Activated T-helper 2 cell treated with anti-CD3 and anti-CD28 coated beads, Interferon-gamma antibody, Interleukin-2, Interleukin-4, amounts not matched to agents 10 μg/mL and 5 μg/mL and 100 μg/mL, durations not matched to agents 14 hours and 24 hours and 36 hours (primary cell): Measurements from ENCODE around the gene KAZN. TPM values are rescaled to one million over a fixed set of nuclear protein-coding genes. Genes with fewer than 3 reads are reported as not detected.
A peak's percentile ranks its signal among the peaks of the same experiment; 100 is the strongest.
"Not testable (repeated sequence)": the region's sequence is repeated elsewhere in the genome, so short reads cannot be mapped to it uniquely, and the experiment has no call there.

ENCODE experiments used
- DNase-seq: peaks from one replicate; pipeline ENCODE4 v3.0.0; 2021; ENCODE audit warnings: low spot score
- H3K27ac Mint-ChIP-seq: one replicate; pipeline ENCODE4 v1.8.0; 2021; ENCODE audit warnings: mixed read lengths
- H3K27me3 Mint-ChIP-seq: one replicate; pipeline ENCODE4 v1.8.0; 2021; ENCODE audit warnings: low read depth, mixed read lengths
- H3K36me3 Mint-ChIP-seq: one replicate; pipeline ENCODE4 v1.8.0; 2021; ENCODE audit warnings: low read depth, mixed read lengths
- H3K4me1 Mint-ChIP-seq: one replicate; pipeline ENCODE4 v1.8.0; 2021; ENCODE audit warnings: low read depth, mixed read lengths
- H3K4me3 Mint-ChIP-seq: one replicate; pipeline ENCODE4 v1.8.0; 2021; ENCODE audit warnings: low read depth, mild to moderate bottlenecking, moderate library complexity, mixed read lengths
- H3K9me3 Mint-ChIP-seq: one replicate; pipeline ENCODE4 v1.8.0; 2021; ENCODE audit warnings: mixed read lengths
- intact Hi-C: fragments of 100-400 bp; cut with micrococcal nuclease; formaldehyde crosslinking; loops from one replicate; pipeline ENCODE4 v1.15.1; 2023
- total RNA-seq: library from RNA; stranded (reverse); gene quantifications from 2 replicates; pipeline ENCODE4 v1.2.3, GENCODE V29; 2022

Gene KAZN
- total RNA-seq, 1 donor from 2014 or later: 0.68 TPM

GRCh38 chr1:15124362-15125100, 526.0 kb downstream of the KAZN start:
- Mint-ChIP-seq H3K27me3 (peaks cover 4% of the 10 kb centered on the region), H3K4me3 (no peak overlapping the region), H3K36me3 (no peaks in the 10 kb centered on the region), H3K4me1 (no peaks in the 10 kb centered on the region), H3K27ac (no peak overlapping the region), H3K9me3 (no peaks in the 10 kb centered on the region)
- DNase-seq: no peak
- intact Hi-C loops: no loop called here

- Mint-ChIP-seq H3K4me1 (no peaks in the 10 kb centered on the region), H3K36me3 (no peaks in the 10 kb centered on the region), H3K9me3 (no peaks in the 10 kb centered on the region), H3K27me3 (peaks cover 7% of the 10 kb centered on the region), H3K4me3 (no peak overlapping the region), H3K27ac (no peak overlapping the region)
- intact Hi-C loops: no loop called here
- DNase-seq: no peak
Measured at GRCh38 chr1:15125101-15125745, 526.7 kb downstream of the KAZN start.

GRCh38 chr1:15128077-15128476, 529.6 kb downstream of the KAZN start:
- no peak for DNase-seq
- Mint-ChIP-seq H3K27ac (no peak overlapping the region), H3K4me3 (no peak overlapping the region), H3K27me3 (peaks cover 13% of the 10 kb centered on the region), H3K9me3 (no peaks in the 10 kb centered on the region), H3K4me1 (no peaks in the 10 kb centered on the region), H3K36me3 (no peaks in the 10 kb centered on the region)
- intact Hi-C loops: loop anchor here (1.0 kb wide), 2 partner anchors 144 to 176 kb away; no protein-coding TSS in a partner anchor

DNA sequence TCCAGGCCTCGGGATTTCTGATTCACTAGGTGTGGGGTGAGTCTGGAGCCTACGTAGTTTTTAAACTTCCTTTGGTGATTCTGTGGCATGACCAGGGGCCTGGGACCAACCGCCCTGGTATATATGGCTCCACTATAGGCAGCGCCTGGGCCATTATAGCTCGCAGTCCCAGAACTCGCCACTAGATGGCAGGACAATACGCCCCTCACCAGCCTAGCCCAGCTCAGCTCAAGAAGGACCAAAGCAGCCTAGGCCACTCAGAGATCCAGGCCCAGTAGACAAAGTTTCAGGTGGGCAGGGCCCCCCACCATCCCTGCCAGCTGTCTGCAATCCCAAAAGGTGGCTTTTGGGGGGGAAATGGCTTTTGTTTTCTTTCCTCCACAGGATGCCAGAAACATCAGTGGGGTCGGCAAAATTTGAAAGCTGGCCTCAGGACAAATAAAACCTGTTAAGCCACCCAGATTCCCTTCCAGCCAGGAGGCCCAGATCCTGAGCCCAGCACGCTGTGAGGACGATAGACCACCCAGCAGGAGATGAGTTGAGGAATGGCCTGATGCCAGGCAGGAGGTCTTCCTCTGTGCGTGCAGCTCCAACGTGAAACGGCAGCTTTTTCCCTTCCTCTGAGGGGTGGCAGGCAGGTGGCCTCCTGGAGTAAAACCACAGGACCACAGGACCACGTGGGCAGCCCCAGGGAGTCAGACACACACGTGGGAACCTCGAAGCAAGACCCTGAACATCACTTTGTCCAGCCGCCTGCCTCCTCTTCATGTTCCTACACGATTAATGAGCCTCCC, 530.2 kb downstream of the KAZN start:
- Mint-ChIP-seq H3K4me1 (no peaks in the 10 kb centered on the region), H3K36me3 (no peaks in the 10 kb centered on the region), H3K9me3 (no peaks in the 10 kb centered on the region), H3K27me3 (peaks cover 15% of the 10 kb centered on the region), H3K4me3 (no peak overlapping the region), H3K27ac (no peak overlapping the region)
- intact Hi-C loops: loop anchor here (1.0 kb wide), 2 partner anchors 144 to 176 kb away; no protein-coding TSS in a partner anchor
- DNase-seq: peak; percentile 60

GRCh38 chr1:15129944-15130343, 531.5 kb downstream of the KAZN start:
- Mint-ChIP-seq H3K27ac (no peak overlapping the region), H3K27me3 (peaks cover 24% of the 10 kb centered on the region), H3K9me3 (no peaks in the 10 kb centered on the region), H3K4me1 (no peaks in the 10 kb centered on the region), H3K4me3 (no peak overlapping the region), H3K36me3 (no peaks in the 10 kb centered on the region)
- DNase-seq: no peak
- intact Hi-C loops: no loop called here

DNA sequence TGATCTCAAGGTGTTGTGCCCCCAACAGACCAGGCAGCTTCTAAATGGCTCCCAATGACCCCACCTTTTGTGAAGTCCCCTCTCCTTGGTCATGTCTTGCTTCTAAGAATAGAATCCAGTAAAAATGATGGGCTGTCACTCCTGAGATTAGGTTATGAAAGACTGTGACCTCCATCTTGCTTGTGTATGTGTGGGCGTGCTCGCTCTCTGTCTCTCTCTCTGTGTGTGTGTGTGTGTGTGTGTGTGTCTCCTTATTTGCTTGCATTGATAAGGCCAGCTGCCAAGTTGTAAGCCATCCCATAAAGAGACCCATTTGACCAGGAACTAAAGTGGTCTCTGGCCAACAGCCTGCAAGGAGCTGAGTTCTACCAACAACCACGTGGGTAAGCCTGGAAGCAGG, 532.1 kb downstream of the KAZN start:
- no peaks in the 10 kb centered on the region for H3K9me3 Mint-ChIP-seq
- intact Hi-C loops: no loop called here
- no peaks in the 10 kb centered on the region for H3K36me3 Mint-ChIP-seq
- H3K4me1 Mint-ChIP-seq: no peaks in the 10 kb centered on the region
- DNase-seq: no peak
- H3K27me3 Mint-ChIP-seq: peaks cover 31% of the 10 kb centered on the region
- H3K27ac Mint-ChIP-seq: no peak overlapping the region
- no peak overlapping the region for H3K4me3 Mint-ChIP-seq

DNA sequence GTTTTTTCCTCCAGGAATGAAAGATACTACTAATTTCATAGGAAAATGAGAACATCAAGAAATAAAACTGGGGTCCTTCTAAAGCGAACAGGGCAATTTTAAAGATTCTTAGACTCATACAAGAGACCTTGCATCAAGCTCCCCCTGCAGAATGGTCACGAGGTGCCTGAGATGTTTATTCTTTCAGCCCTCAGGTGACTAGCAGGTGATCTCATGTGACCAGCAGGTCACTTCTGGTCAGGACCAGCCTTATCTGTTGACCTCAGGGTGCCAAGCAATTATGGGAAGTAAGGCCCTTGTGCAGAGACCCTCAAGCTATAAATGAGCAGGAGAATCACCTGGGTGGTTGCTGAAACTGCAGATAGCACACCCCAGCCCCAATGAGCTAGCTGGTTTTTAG, 534.5 kb downstream of the KAZN start:
- no peak for DNase-seq
- no peak overlapping the region for H3K27ac Mint-ChIP-seq
- intact Hi-C loops: no loop called here
- no peaks in the 10 kb centered on the region for H3K9me3 Mint-ChIP-seq
- peaks cover 36% of the 10 kb centered on the region for H3K27me3 Mint-ChIP-seq
- H3K4me3 Mint-ChIP-seq: no peak overlapping the region
- H3K4me1 Mint-ChIP-seq: no peaks in the 10 kb centered on the region
- no peaks in the 10 kb centered on the region for H3K36me3 Mint-ChIP-seq

DNA sequence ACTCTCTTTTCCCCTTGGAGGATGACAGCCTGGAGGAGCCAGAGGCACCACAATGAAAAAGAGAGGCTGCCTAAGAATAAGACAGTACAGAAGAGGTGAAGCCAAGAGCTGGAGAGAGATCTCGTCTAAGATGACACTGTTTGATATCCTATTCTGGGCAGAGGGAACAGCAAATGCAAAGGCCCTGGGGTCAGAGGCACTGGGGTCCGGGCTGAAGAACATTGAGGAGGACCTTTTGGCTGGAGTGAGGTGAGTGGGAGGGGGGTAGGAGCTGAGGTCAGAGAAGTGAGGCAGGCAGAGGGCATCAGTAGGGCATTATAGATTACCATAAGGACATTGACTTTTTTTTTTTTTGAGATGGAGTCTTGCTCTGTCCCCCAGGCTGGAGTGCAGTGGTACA, 535.8 kb downstream of the KAZN start:
- DNase-seq: no peak
- no peaks in the 10 kb centered on the region for H3K9me3 Mint-ChIP-seq
- no peak overlapping the region for H3K4me3 Mint-ChIP-seq
- no peaks in the 10 kb centered on the region for H3K36me3 Mint-ChIP-seq
- peaks cover 41% of the 10 kb centered on the region for H3K27me3 Mint-ChIP-seq
- no peak overlapping the region for H3K27ac Mint-ChIP-seq
- H3K4me1 Mint-ChIP-seq: no peaks in the 10 kb centered on the region
- intact Hi-C loops: no loop called here

DNA sequence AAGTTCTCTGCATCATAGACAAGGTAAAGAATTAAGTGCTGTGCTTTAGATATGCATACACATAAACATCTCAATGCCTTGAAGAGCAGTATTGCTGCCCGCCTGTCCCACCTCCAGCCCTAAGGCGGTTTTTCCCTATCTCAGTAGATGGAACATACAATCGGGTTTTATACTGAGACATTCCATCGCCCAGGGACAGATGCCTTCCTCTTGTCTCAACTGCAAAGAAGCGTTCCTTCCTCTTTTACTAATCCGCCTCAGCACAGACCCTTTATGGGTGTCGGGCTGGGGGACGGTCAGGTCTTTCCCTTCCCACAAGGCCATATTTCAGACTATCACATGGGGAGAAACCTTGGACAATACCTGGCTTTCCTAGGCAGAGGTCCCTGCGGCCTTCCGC, 537.1 kb downstream of the KAZN start:
- H3K36me3 Mint-ChIP-seq: not testable (repeated sequence)

GRCh38 chr1:15137809-15138208, 539.3 kb downstream of the KAZN start:
- H3K4me3 Mint-ChIP-seq: no peak overlapping the region
- no peak for DNase-seq
- peaks cover 48% of the 10 kb centered on the region for H3K27me3 Mint-ChIP-seq
- H3K9me3 Mint-ChIP-seq: no peaks in the 10 kb centered on the region
- H3K27ac Mint-ChIP-seq: no peak overlapping the region
- H3K4me1 Mint-ChIP-seq: peaks cover 3% of the 10 kb centered on the region
- intact Hi-C loops: no loop called here
- no peaks in the 10 kb centered on the region for H3K36me3 Mint-ChIP-seq

More for the DNA sequence above, 537.1 kb downstream of the KAZN start:
- H3K27ac Mint-ChIP-seq, H3K4me3 Mint-ChIP-seq, DNase-seq, H3K9me3 Mint-ChIP-seq, H3K4me1 Mint-ChIP-seq, intact Hi-C loops: not testable (repeated sequence)
- H3K27me3 Mint-ChIP-seq: peaks cover 39% of the 10 kb centered on the region

DNA sequence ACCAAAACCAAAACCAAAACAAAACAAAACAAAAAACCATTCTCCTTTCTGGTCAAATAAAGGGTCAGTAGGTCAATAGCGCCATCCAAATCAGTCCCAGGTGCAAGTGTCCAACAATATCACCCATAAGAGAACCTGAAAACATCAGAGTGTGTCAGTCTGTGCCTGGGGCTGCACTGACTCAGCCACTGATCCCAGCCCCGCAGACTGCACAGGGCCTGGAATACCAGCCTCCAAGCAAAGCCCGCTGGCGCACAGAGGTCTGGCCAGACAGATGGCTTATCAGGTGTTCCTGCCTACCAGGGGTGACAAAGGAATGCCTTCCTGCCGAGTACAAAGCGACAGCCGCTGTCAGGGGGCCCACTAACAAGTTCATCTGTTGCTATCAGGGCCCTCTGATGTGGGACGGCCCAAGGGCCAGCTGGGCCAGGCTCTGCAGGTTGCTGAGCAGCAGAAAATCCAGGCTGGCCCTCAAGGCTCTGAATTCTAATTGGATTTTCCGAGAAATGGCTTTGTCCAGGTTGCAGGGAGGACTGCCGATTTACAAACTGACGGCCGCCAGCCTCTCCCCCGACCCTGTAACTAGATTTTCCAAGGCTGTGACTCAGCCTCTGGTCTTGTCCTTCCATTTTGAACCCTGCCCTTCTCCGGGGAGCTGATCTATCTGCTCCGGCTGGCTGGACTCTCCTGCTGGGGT, 541.3 kb downstream of the KAZN start:
- no peaks in the 10 kb centered on the region for H3K36me3 Mint-ChIP-seq
- no peaks in the 10 kb centered on the region for H3K9me3 Mint-ChIP-seq
- no peak overlapping the region for H3K4me3 Mint-ChIP-seq
- H3K27me3 Mint-ChIP-seq: peaks cover 48% of the 10 kb centered on the region
- H3K27ac Mint-ChIP-seq: no peak overlapping the region
- H3K4me1 Mint-ChIP-seq: peaks cover 3% of the 10 kb centered on the region
- intact Hi-C loops: no loop called here
- DNase-seq: no peak

GRCh38 chr1:15141935-15142539, 543.6 kb downstream of the KAZN start:
- no peaks in the 10 kb centered on the region for H3K9me3 Mint-ChIP-seq
- H3K27ac Mint-ChIP-seq: no peak overlapping the region

More at GRCh38 chr1:15141935-15142539, 543.6 kb downstream of the KAZN start:
- H3K4me3 Mint-ChIP-seq: no peak overlapping the region
- no peak for DNase-seq
- peaks cover 44% of the 10 kb centered on the region for H3K27me3 Mint-ChIP-seq
- intact Hi-C loops: no loop called here
- H3K4me1 Mint-ChIP-seq: peaks cover 3% of the 10 kb centered on the region
- no peaks in the 10 kb centered on the region for H3K36me3 Mint-ChIP-seq
